Ovary (tissue), 9 donors: ENCODE results near the gene CA9. TPM values are rescaled to one million over a fixed set of nuclear protein-coding genes. Genes with fewer than 3 reads are reported as not detected.
A peak's percentile ranks its signal among the peaks of the same experiment; 100 is the strongest.

ENCODE experiments used
- DNase-seq, 5 donors: peaks; one replicate each; pipeline ENCODE4 v3.0.0-alpha.2; 2019 to 2020
- H3K27ac ChIP-seq, 2 donors: fragments of 200-600 bp; one replicate each; pipeline versions ENCODE4 v1.5.1 to v1.8.0; 2019 to 2022
- H3K27me3 ChIP-seq: fragments of 200-600 bp; one replicate; pipeline ENCODE4 v1.8.0; 2022
- H3K36me3 ChIP-seq: fragments of 200-600 bp; sonication (generic); one replicate; pipeline ENCODE4 v1.5.1; 2019
- H3K4me1 ChIP-seq: one replicate; pipeline ENCODE4 v1.8.1; 2013; ENCODE audit warnings: mild to moderate bottlenecking, moderate library complexity; ENCODE audit not compliant: insufficient read depth
- H3K4me3 ChIP-seq: fragments of 200-600 bp; sonication (generic); one replicate; pipeline ENCODE4 v1.5.1; 2017
- H3K9me3 ChIP-seq, 2 donors: fragments of 200-600 bp in 1 of 2; sonication (generic) in 1 of 2; one replicate each; pipeline versions ENCODE4 v1.5.1 to v1.8.1; 2013 to 2019; ENCODE audit warnings: mild to moderate bottlenecking in 1 of 2, moderate library complexity in 1 of 2
- CTCF ChIP-seq, 3 donors: fragments of 450-650 bp in 2 of 3; fragments of 200-600 bp in 1 of 3; IDR thresholded peaks; one replicate each; pipeline versions ENCODE4 v1.5.1 to v1.8.0; 2016 to 2022; ENCODE audit warnings: antibody characterized with exemption in 3 of 3, mild to moderate bottlenecking in 1 of 3
- EP300 ChIP-seq: sonication (generic); formaldehyde crosslinking; IDR thresholded peaks from one replicate; pipeline ENCODE4 v1.6.1; 2017; ENCODE audit warnings: antibody characterized with exemption
- POLR2A ChIP-seq: fragments of 450-650 bp; IDR thresholded peaks from one replicate; pipeline ENCODE4 v1.6.1; 2017; ENCODE audit warnings: antibody characterized with exemption, mild to moderate bottlenecking, moderate library complexity
- WGBS, 3 donors: extraction: QIAGEN DNeasy Blood & Tissue Kit in 1 of 3; methylation state at CpG; one replicate each; pipeline versions ENCODE4 v1.1.5 to v1.1.7; 2013 to 2017; 5-methylcytosine and 5-hydroxymethylcytosine counted together
- intact Hi-C, 4 donors: fragments of 100-400 bp; cut with DNase I; formaldehyde crosslinking; loops; one replicate each; pipeline versions ENCODE4 v1.11.0 to v1.15.1; 2022 to 2023
- polyA plus RNA-seq, 2 donors: library from polyadenylated mRNA; stranded (reverse); fragments of 200-250 nt in 1 of 2; fragments of 350-450 nt in 1 of 2; fragmentation: Illumina TruSeq in 1 of 2; extraction: RNeasy Lipid Tissue Mini Kit (QIAGEN cat#74804) in 1 of 2; gene quantifications; one replicate each; pipeline ENCODE4 v1.2.3, GENCODE V29; 2013 to 2014
- total RNA-seq, 7 donors: library from RNA; depleted of rRNA in 2 of 7; stranded (reverse); fragments of >200 nt in 2 of 7; fragmentation: NEBNext Ultra II Directional in 3 of 7; extraction: Animal tissue kit (Norgen Biotek cat#: 25700) in 3 of 7; gene quantifications; one replicate each; pipeline versions ENCODE4 v1.1.0 to v1.2.4, GENCODE V29; 2016 to 2023
- donor health status: DM: no; HTN: no; CAD: no; lungs with moderate emphysema.
- donor health status: DM: no; HTN: no; CAD: no.
- donor health status: Bipolar disorder and iron deficiency.
- donor health status: DM: yes; HTN: yes; CAD: no.
- donor health status: DM: no; HTN: no; CAD: no.
- donor health status: DM: yes; HTN: yes; CAD: no.

The CA9 gene
- total and polyA plus RNA-seq, 9 donors = 0.37 to 19.5 (median 1.1) TPM; not detected in 1

DNA sequence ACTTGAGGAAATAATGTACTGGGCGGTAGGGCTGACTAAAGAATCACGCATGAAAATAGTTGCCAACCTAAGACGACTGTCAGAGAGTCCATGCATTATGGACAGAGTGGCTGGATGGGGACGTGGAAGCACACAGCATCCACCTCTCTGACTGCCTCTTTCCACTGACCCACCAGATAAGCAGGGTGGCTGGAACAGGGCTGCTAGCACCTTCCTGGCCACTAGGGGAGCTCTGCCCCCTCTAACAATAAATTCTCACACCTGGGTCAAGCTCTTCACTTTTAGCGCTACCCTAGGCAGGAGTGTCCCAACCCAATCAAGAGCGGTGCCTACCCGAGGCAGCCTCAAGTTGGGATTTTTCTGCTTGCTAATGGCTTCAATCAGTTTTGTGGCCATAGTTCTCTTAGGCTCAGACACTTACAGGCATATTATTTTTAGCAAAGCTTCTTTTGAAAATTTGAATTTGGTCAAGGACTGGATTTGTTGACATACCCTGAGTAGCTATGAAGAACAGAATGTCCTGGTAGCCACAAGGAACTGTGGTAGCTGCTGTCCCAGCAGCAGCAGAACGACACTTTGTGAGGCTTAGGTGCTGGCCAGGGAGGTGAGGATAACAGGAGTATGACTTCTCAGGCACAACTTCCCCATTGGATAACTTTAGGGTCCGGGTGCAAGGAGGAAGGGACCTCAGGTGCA lies 22.9 kb downstream of the CA9 start:
- DNase-seq = peak; percentile 46 to 69 (median 62)
- no peaks in the 10 kb centered on the region for H3K4me1 ChIP-seq
- WGBS, 3 donors = 33 to 34% (median 33%) methylated on average over 9 of the region's 9 CpGs
- no peak overlapping the region for H3K4me3 ChIP-seq
- H3K9me3 ChIP-seq = no peaks in the 10 kb centered on the region
- no peaks in the 10 kb centered on the region for H3K36me3 ChIP-seq
- H3K27me3 ChIP-seq = no peaks in the 10 kb centered on the region
- no peak overlapping the region for H3K27ac ChIP-seq
- intact Hi-C loops = no loop called here
- TF ChIP-seq CTCF (IDR thresholded peaks at IDR 0.05) (peak; percentile 59 to 78 (median 71)), POLR2A (no peak)

- no peak overlapping the region for H3K4me3 ChIP-seq
- H3K9me3 ChIP-seq = no peaks in the 10 kb centered on the region
- TF ChIP-seq EP300 (no peak), CTCF (IDR thresholded peaks at IDR 0.05) (no peak), POLR2A (no peak)
- H3K4me1 ChIP-seq = no peaks in the 10 kb centered on the region
- intact Hi-C loops = no loop called here
- WGBS, 3 donors = 68 to 79% (median 75%) methylated on average over 14 of the region's 14 CpGs
- H3K36me3 ChIP-seq = no peaks in the 10 kb centered on the region
- no peak for DNase-seq
- H3K27ac ChIP-seq = no peak overlapping the region
- H3K27me3 ChIP-seq = no peaks in the 10 kb centered on the region
Measured at GRCh38 chr9:35697486-35697885, 23.8 kb downstream of the CA9 start.

DNA sequence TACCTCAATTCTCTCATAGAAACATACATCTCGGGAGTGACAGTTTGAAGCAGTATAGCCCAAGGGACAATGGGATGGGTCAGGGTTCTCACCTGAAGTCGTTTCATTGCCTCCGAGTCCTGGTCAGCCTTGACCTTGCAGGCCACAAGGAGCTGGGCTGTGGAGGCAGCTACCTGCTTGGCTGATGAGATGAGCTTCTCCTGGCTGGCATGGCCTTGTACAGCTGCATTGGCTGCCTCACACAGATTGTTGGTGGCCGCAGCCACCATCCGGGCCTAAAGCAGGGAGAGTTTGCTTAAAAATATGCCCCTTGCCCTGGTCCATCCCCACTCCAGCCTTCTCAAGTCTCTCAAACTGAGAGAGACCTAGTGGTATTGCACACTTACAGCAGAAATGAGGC lies 24.5 kb downstream of the CA9 start:
- WGBS, 3 donors = 78 to 84% (median 82%) methylated on average over 5 of the region's 5 CpGs
- Histone ChIP-seq H3K4me1 (no peaks in the 10 kb centered on the region), H3K9me3 (no peaks in the 10 kb centered on the region), H3K27me3 (no peaks in the 10 kb centered on the region), H3K27ac (no peak overlapping the region), H3K4me3 (no peak overlapping the region), H3K36me3 (no peaks in the 10 kb centered on the region)
- intact Hi-C loops = no loop called here
- DNase-seq = no peak
- no peak for TF ChIP-seq POLR2A
- no peak for TF ChIP-seq EP300
- TF ChIP-seq CTCF (IDR thresholded peaks at IDR 0.05) = no peak

DNA sequence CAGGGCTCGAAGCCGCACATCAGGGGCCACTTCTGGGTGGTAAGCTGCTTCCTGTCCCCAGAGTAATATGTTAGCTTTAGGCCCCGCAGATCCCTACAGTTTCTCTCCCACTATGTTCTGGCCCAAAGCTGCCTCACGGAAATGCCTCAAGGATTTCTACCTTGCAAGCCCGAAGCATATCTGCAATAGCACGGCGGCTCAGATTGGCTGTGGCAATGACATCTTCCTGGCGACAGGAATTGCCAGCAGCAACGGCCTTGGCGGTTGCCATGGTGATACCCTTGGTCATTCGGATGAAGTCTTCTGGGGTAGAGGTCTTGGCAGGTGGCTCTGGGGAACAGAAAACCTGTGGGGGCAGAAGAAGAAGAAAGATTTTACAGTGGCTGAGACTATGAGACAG lies 26.3 kb downstream of the CA9 start:
- WGBS, 3 donors = 63 to 77% (median 70%) methylated on average over 11 of the region's 11 CpGs
- H3K9me3 ChIP-seq = no peaks in the 10 kb centered on the region
- TF ChIP-seq EP300 = no peak
- no peaks in the 10 kb centered on the region for H3K36me3 ChIP-seq
- no peak overlapping the region for H3K4me3 ChIP-seq
- H3K4me1 ChIP-seq = no peaks in the 10 kb centered on the region
- no peak for DNase-seq
- no peak overlapping the region for H3K27ac ChIP-seq
- no peaks in the 10 kb centered on the region for H3K27me3 ChIP-seq
- intact Hi-C loops = no loop called here

DNA sequence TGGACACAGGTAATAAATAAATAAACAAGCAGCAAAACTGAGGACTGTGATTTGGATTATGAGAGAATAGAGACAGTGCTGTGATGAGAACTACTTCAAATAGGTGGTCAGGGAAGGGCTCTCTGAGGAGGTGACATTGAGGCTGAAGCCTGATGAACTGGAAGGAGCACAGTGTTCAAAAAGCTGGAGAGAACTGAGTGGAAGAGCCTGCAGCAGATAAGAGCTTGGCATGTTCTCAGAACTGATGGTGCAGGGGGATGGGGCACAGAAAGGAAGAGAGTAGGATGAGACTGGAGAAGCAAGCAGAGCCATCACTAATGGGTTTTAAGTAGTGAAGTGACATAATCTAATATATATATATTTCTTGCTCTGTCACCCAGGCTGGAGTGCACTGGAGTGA lies 27.2 kb downstream of the CA9 start:
- no peaks in the 10 kb centered on the region for H3K9me3 ChIP-seq
- TF ChIP-seq POLR2A = no peak
- TF ChIP-seq CTCF (IDR thresholded peaks at IDR 0.05) = no peak
- no peak for TF ChIP-seq EP300
- H3K27ac ChIP-seq = no peak overlapping the region
- DNase-seq = no peak
- H3K4me1 ChIP-seq = no peaks in the 10 kb centered on the region
- H3K36me3 ChIP-seq = no peaks in the 10 kb centered on the region
- H3K4me3 ChIP-seq = no peak overlapping the region
- intact Hi-C loops = no loop called here
- no peaks in the 10 kb centered on the region for H3K27me3 ChIP-seq
